ENCODE results near the gene SAMD13. TPM values are rescaled to one million over a fixed set of nuclear protein-coding genes. Genes with fewer than 3 reads are reported as not detected.

Gene SAMD13
- total RNA-seq, 1 donor from 2014 or later, result 2.0 TPM

DNA sequence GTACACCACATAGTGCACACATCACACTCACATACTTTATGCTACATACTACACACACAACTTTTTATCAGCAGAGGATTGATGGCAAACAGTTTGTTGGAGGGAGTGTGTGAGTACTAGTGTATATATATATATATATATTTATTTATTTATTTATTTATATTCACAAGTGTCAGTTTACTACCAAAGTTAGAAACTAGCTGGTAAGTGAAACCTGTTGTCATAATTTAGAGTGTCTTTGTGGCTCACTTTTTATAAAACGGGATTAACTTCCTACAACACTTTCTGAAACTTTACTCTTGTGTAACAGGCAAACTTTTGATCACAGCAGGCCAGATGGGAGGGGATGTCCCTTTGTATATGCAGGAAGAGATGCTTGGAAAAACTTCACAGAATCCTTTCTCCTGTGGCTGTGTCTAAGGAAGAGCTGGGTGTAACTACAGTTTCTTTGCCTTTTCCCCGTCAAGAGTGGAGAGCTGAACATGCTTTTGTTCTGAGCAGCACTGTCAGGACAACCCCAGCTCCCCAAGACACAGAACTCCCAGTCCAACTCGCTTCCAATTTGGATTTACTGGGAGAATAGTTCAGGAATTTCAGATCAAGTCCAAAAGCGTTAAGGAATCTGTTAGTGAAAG lies 1.9 kb upstream of the SAMD13 start:
- no peaks in the 10 kb centered on the region for H3K36me3 ChIP-seq
- intact Hi-C loops (cut with micrococcal nuclease), result no loop called here
- peaks cover 11% of the 10 kb centered on the region for H3K9me3 ChIP-seq (replicated peaks)
- H3K4me3 ChIP-seq, result peak overlapping the region; percentile 97
- no peaks in the 10 kb centered on the region for H3K27me3 ChIP-seq (ENCODE audit: low read depth)
- TF ChIP-seq, protein P1, sequence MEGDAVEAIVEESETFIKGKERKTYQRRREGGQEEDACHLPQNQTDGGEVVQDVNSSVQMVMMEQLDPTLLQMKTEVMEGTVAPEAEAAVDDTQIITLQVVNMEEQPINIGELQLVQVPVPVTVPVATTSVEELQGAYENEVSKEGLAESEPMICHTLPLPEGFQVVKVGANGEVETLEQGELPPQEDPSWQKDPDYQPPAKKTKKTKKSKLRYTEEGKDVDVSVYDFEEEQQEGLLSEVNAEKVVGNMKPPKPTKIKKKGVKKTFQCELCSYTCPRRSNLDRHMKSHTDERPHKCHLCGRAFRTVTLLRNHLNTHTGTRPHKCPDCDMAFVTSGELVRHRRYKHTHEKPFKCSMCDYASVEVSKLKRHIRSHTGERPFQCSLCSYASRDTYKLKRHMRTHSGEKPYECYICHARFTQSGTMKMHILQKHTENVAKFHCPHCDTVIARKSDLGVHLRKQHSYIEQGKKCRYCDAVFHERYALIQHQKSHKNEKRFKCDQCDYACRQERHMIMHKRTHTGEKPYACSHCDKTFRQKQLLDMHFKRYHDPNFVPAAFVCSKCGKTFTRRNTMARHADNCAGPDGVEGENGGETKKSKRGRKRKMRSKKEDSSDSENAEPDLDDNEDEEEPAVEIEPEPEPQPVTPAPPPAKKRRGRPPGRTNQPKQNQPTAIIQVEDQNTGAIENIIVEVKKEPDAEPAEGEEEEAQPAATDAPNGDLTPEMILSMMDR (IDR thresholded peaks at IDR 0.05; ENCODE audit: borderline replicate concordance), result no peak
- DNase-seq, result no peak
- peak overlapping the region; percentile 92 for H3K27ac ChIP-seq (replicated peaks)
- peaks cover 62% of the 10 kb centered on the region for H3K4me1 ChIP-seq

DNA sequence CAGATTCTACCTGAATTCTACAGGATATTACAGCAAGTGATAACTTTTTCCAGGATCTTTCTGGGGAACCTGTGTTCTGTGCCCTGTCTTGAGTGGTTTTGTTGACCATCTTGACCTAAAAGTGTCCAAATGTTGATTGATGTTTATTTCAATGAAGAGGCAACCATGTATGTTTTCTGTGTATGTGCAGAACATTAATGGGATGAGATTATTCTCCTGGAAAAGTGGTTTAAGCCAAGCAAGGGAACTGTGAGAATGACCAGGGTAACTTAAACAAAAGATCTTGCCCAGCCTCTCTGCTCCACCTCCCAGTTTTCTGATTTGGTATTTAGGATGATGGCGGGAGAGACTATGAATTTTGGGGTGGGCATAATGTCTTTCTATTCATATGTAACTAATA lies 1.0 kb upstream of the SAMD13 start:
- Histone ChIP-seq H3K36me3 (no peaks in the 10 kb centered on the region), H3K27me3 (ENCODE audit: low read depth) (no peaks in the 10 kb centered on the region), H3K9me3 (replicated peaks) (peaks cover 7% of the 10 kb centered on the region), H3K4me1 (peaks cover 62% of the 10 kb centered on the region), H3K27ac (replicated peaks) (peak overlapping the region; percentile 92), H3K4me3 (peak overlapping the region; percentile 63)
- TF ChIP-seq, protein P1 (IDR thresholded peaks at IDR 0.05; ENCODE audit: borderline replicate concordance), result no peak
- intact Hi-C loops (cut with micrococcal nuclease), result no loop called here
- DNase-seq, result no peak

DNA sequence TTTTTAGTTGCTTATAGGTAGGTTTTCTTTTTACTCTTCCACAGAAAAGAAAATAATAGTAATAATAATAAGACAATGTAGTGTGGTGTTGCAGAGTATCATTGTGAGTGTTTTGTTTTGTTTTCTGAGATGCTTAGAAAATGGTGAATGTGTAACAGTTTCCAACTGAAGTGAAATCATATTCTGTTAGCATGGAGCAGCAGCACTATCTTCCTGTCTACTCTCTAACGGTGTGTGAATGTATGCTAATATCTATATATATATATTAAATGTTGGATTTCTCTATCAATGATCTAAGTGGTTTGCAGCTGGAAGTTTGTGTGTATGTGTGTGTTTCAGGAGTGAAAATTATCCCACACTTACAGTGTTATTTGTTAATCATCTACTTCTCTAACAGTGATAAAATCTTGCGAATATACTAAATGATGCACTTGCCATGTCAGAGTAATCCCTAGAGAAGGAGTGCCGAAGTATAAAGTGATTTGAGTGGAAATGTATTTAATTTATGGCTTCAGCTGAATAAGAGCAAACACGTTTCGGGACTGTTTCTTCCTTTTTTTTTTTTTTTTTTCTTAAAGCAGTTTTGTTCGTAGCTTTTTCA lies 377 bp downstream of the SAMD13 start:
- H3K9me3 ChIP-seq (replicated peaks), result peaks cover 1% of the 10 kb centered on the region
- no peaks in the 10 kb centered on the region for H3K27me3 ChIP-seq (ENCODE audit: low read depth)
- H3K4me1 ChIP-seq, result peaks cover 62% of the 10 kb centered on the region
- intact Hi-C loops (cut with micrococcal nuclease), result no loop called here
- TF ChIP-seq, protein P1 (IDR thresholded peaks at IDR 0.05; ENCODE audit: borderline replicate concordance), result no peak
- peak overlapping the region; percentile 63 for H3K4me3 ChIP-seq
- DNase-seq, result no peak
- peak overlapping the region; percentile 92 for H3K27ac ChIP-seq (replicated peaks)
- H3K36me3 ChIP-seq, result no peaks in the 10 kb centered on the region

DNA sequence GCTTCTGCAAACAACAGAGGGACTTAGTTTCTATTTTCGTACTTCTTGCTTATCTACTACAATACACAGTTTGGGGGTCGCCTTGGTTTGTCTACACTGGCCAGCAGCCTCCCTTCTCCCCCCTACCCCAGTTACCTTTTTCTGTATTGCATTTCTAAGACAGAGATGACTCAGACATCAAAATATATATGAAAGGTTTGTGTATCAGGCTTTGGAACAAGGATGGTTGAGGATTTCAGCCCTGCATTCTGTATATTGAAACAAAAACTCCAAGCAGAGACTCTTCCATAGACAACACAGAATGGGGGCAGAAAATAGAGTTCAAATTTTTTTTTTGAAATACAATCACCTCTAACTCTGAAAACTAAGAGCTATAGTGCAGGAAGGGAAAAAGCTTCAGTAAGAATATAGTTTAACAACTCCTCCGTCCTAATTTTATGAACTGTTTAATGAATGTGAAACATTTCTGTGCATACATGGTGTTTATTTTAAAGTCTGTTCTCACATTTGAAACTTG lies 1.9 kb downstream of the SAMD13 start:
- Histone ChIP-seq H3K27ac (replicated peaks) (peak overlapping the region; percentile 92), H3K9me3 (replicated peaks) (peaks cover 14% of the 10 kb centered on the region), H3K36me3 (no peaks in the 10 kb centered on the region), H3K27me3 (ENCODE audit: low read depth) (no peaks in the 10 kb centered on the region), H3K4me1 (peaks cover 55% of the 10 kb centered on the region), H3K4me3 (peak overlapping the region; percentile 63)
- intact Hi-C loops (cut with micrococcal nuclease), result no loop called here
- TF ChIP-seq, protein P1 (IDR thresholded peaks at IDR 0.05; ENCODE audit: borderline replicate concordance), result no peak
- no peak for DNase-seq

DNA sequence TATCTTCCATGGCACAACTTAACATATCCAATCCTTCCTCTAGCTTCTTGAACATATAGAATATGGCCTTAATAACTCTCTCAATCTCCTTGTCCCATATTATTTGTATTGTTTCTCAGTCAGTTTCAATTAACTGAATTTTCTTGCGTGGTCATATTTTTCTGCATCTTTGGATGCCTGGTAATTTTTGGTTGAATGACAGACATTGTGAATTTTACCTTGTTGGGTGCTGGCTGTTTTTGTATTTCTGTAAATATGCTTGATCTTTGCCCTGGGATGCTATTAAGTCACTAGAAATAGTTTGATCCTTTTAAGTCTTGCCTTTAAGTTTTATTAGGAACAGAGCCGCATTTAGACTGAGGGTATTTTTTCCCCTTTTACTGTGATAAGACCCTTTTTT lies 5.9 kb downstream of the SAMD13 start:
- intact Hi-C loops (cut with micrococcal nuclease), result no loop called here
- no peaks in the 10 kb centered on the region for H3K36me3 ChIP-seq
- peaks cover 14% of the 10 kb centered on the region for H3K9me3 ChIP-seq (replicated peaks)

More for the DNA sequence above, 5.9 kb downstream of the SAMD13 start:
- Histone ChIP-seq H3K27me3 (ENCODE audit: low read depth) (no peaks in the 10 kb centered on the region), H3K4me1 (peaks cover 16% of the 10 kb centered on the region), H3K27ac (replicated peaks) (no peak overlapping the region), H3K4me3 (no peak overlapping the region)
- TF ChIP-seq, protein P1 (IDR thresholded peaks at IDR 0.05; ENCODE audit: borderline replicate concordance), result no peak
- DNase-seq, result no peak
